Fibroblast of skin of right quadriceps (primary cell): Measurements from ENCODE around the gene PSMA8.
A peak's percentile ranks its signal among the peaks of the same experiment; 100 is the strongest.
"Not testable (repeated sequence)": the region's sequence is repeated elsewhere in the genome, so short reads cannot be mapped to it uniquely, and the experiment has no call there.

ENCODE experiments used
- DNase-seq: peaks from one replicate; pipeline ENCODE4 v3.0.0-alpha.2; 2013

PSMA8 gene

DNA sequence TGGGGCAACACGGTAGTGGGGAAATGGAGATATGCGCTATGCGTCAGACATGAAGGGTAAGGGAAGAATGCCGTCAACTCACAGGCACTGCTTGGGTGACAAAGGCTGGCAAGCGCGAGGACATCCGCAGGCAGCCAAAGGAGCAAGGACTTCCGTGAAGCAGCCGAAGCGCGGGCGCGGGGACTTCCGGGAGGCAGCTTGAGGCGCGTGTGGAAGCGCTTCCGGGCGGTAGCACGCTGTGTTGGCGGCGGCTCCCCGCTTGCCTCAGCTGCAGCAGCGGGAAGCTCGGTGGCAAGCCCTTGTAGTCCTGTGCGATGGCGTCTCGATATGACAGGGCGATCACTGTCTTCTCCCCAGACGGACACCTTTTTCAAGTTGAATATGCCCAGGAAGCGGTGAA, at the start of gene PSMA8:
Gene PSMA8 (plus strand): TSS at position 218 of the 400 bp plus-strand sequence. CDS start 97 bp downstream, at position 315.
- no peak for DNase-seq

DNA sequence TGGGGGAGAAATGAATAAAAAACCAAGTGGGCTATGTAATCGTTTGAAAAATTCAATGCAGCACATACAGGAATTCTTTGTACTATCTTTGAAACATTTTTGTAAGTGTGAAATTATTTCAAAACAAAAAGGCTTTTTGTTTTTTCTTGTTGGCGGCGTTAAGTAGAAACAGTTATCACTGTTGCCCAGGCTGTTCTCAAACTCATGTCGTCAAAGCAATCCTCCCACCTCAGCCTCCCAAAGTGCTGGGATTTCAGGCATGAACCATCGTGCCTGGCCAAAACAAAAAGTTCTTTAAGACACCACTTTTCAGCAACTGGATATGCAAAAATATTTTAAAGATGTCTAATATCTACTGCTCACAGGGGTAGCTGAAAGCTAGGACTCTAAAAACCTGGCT, 48.6 kb upstream of the PSMA8 start:
- DNase-seq = no peak

DNA sequence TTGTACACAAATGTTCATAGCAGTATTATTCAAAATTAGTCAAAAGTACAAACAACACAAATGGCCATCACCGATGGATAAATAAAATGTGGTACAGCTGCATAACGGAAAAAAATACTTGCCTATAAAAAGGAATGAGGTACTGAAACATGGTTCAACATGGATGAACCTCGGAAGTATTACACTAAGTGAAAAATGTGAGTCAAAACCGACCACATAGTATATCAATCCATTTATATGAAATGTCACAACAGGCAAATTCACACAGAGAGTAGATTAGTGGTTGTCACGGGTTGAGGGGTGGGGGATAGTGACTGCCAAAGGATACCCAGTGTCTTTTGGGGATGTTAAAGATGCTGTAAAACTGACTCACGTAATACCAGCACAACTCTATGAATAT, 46.7 kb upstream of the PSMA8 start:
- no peak for DNase-seq

DNA sequence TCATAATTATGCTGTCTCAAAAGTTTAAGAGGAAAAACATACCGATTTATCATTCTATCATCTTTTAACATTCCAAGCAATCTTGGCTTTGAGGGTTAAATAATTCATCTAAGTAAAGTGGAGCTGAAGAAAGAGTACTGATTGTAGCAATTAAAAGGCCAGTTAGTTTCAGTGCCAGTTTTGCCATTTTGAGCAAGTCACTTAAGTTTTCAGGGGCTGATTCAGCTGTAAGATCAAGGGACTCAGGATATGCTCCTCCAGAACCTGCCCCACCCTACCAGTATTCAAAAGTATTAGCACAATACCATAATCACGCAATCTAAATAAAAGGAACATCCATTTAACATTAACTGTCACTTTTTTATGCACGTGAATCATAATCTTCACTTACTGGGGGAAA, 45.2 kb upstream of the PSMA8 start:
- DNase-seq = peak; percentile 10

DNA sequence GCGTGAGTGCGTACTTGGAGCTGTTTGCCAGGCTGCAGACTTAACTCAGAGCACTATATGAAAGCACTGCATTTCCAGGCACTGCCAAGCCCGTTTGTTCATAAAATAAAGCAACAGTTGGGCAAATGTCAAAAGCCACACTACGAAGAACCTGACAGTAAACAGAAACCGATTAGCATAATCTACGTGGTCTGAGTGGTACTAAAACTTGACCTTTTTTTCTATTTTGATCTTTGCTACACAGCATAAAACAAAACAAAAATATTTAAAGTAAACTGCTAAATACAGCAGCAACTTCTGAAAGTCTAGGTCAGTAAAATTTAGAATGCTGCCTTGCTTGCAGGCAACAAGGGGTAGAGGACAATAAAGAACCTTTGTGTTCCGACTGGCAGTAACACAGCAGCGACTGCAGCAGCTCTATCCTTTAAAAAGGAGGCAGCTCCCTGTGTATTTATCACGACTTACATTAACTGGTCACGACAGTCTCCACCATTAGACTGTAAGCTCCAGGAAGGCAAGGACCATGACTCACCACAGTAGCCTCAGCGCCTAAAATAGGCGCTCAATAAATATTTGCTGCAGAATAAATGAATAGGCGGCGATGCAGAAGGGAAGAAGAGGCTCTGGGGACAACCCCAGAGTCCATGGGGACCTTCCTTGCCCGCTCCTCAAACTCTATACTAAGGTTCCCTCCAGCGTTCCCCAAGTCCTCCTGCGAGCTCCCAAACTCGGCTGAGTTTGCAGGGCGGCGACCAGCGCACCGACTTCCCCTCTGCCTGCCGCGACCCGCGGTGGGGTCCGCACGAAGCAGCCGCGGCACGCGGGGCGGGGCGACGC, 44.2 kb upstream of the PSMA8 start:
- DNase-seq = peak; percentile 42

DNA sequence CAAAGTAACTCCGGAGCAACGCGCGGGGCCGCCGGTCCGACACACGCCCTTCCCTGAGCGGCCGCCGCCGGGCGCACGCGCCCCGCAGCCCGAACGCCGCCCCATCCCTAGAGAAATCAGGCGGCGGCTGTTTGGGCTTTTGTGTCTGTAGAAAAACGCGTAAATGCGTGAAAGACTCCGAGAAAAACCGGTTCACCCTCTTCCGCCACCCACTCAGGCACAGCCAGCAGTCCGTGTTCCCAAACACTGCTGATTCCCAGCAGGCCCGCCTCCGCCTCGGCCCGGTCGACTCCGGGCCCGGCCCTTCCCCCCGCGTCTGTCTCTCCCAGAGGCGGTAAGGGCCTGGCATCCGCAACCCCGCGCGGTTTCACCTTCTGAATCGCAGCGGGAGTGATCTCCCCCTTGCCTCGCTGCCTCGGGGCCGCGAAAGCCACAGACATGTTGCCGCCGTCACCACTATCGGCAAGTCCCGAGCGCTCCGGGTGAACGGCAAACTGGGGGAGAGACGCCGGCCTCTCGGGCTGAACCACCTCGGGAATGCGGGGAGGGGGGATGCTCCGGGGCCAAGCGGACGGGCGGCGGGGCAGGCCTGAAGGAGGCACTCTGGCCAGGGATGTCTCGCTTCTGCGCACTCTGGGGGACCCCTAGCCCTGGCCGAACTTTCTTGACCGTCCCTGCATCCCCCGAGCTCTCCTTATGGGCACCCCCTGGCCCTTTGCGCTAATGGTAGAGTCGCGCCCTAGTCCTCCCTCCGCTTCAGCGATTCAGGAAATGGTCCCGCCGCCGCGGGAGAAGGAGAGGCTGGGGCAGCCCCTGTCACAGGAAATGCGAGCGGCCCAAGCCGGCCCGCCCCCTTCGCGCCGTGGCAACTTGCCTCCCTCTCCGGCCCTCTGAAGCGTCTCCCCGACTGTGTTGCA, 43.3 kb upstream of the PSMA8 start, which contains the start of gene SS18:
Gene SS18 (minus strand): TSS at position 484 of the 917 bp plus-strand sequence. CDS start 44 bp downstream, at position 440.
- DNase-seq = peak; percentile 96

DNA sequence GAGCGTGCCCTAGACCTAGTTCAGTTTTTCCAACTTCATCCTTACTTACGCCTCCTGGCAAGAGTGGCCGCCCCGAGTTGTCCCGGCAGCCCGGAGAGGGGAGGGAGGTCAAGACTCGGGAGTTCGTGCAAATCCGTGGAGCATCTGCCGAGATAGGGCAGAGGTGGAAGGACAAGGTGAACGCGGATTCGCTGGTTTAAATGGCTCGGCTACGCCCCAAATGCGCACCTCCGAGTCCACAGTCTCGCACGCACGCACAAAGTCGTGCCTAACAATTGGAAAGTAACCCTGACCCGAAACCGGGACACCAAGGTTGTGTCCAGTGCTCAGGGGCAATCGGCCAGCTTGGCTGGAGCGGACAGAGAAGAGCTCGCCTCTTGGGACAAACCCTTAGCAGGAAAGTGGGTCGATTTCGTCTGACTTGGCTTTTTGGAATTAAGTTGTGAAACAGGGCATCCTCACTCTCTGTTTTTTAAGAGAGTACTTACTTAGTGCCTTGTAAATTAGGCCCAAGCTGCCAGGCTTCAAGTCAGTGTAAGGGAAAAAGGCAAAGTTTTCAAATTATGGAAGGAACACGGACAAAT, 42.5 kb upstream of the PSMA8 start:
- no peak for DNase-seq

DNA sequence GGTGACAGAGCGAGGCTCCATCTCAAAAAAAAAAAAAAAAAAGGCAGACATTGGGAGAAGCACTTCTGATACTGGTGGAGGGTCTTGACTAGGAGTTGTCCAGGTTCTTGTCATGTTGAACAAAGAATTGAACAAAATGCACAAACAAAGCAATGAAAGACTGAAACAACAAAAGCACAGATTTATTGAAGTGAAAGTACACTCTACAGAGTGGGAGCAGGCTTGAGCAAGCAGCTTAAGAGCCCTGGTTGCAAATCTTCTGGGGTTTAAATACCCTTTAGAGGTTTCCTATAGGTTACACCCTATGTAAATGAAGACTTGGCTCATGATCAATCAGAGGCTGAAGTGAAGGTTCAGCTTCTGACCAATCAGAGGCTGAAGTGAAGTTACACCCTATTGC, 36.8 kb upstream of the PSMA8 start:
- DNase-seq = no peak

DNA sequence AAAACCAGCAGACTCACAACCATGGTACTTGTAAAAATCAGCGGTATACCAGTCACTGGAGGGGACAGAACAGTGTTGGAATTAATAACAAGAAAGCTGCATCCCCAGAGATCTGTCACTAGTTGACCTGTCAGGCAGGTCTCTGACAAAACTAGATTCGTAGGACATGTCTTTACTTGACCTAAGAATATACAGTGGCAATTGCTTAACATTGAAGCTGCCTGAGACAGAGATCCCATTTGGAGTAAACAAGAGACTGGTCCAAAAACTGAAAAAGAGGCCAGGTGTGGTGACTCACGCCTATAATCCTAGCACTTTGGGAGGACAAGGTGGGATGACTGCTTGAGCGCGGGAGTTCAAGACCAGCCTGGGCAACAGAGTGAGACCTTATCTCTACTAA, 36.1 kb upstream of the PSMA8 start:
- no peak for DNase-seq

DNA sequence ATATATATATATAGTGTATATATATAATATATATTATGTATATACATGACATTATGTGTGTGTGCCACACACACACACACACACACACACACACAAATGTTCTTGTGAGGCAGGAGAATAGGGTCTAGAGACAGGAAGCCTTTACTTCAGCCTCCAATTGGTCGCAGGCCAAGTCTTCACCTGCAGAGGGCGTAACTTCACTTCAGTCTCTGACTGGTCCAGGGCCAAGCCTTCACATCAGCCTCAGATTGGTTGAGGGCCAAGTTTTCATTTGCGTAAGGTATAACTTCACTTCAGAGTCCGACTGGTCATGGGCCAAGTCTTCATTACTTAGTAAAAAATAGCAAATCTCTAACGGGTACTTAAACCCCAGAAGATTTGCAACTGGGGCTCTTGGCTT, 30.1 kb upstream of the PSMA8 start:
- peak; percentile 1 for DNase-seq

DNA sequence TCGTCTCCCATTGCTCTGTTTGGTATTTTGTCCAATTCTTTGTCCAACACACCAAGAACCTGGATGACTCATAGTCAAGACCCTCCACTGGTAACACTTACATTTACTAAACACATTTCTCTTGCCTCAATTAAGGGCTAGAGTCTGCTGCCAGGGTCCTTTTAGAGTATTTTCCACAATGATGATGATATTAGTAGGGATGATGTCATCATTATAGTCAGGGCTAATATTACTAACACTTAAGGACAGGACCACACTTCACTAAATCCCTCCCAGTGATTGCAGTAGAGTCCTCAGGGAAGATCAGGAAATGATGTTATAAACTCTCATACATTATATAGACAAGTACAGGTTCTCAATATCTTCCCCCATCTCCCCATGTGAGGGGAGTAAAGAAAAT, 29.6 kb upstream of the PSMA8 start:
- no peak for DNase-seq

DNA sequence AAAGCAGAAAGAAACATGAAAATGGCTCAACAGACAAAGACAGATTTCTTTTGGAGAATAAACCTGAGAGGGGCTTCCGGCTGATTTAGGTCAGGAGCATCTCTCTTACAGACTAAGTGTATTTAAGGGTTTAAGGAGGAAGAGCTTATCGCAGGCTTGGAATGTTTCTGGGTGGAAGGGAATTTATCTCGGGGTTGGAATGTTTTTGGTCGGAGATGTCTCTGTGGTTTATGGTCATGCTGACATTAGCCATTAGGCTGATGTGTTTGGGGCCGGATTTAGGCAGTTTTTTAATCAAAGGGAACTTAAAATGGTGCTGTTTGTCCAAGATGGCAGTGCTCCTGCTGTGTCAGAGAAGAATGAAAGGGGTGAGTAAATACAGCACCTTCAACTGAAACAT, 14.4 kb upstream of the PSMA8 start:
- no peak for DNase-seq

DNA sequence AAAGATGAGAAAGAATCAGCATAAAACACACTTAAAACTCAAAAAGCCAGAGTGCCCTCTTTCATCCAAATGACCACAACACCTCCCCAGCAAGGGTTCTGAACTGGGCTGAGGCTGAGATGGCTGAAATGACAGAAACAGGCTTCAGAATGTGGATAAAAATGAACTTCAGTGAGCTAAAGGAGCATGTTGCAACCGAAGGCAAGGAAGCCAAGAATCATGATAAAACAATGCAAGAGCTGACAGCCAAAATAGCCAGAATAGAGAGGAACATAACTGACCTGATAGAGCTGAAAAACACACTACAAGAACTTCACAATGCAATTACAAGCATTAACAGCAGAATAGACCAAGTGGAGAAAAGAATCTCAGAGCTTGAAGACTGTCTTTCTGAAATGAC, 12.2 kb upstream of the PSMA8 start:
- no peak for DNase-seq

DNA sequence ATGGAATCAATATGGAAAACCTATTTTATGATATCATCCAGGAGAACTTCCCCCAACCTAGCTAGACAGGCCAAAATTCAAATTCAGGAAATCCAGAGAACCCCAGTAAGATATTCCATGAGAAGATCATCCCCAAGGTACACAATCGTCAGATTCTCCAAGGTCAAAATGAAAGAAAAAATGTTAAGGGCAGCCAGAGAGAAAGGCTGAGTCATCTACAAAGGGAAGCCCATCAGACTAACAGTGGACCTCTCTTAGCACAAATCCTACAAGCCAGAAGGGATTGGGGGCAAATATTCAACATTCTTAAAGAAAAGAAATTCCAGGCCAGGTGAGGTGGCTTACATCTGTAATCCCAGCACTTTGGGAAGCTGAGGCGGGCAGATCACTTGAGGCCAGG, 11.7 kb upstream of the PSMA8 start:
- not testable (repeated sequence) for DNase-seq

DNA sequence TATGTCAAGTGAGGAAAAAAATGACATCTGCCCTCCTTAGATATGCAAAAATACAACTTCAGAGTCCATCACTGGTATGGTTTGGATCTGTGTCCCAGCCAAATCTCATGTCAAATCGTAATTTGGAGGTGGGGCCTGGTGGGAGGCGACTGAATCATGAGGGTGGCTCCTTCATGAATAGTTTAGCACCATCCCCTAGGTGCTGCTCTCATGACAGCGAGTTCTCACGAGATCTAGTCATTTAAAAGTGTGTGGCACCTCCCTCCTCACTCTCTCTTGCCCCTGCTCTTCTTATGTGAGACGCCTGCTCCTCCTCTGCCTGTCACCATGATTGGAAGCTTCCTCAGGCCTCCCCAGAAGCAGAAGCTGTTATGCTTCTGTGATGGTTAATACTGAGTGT, 5.9 kb upstream of the PSMA8 start:
- DNase-seq = no peak

DNA sequence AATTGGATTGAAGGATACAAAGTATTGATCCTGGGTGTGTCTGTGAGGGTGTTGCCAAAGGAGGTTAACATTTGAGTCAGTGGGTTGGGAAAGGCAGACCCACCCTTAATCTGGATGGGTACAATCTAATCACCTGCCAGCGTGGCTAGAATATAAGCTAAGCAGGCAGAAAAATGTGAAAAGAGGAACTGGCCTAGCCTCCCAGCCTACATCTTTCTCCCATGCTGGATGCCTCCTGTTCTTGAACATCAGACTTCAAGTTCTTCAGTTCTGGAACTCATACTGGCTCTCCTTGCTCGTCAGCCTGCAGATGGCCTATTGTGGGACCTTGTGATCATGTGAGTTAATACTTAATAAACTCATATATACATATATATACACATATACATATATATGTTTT, 5.5 kb upstream of the PSMA8 start:
- DNase-seq = not testable (repeated sequence)

DNA sequence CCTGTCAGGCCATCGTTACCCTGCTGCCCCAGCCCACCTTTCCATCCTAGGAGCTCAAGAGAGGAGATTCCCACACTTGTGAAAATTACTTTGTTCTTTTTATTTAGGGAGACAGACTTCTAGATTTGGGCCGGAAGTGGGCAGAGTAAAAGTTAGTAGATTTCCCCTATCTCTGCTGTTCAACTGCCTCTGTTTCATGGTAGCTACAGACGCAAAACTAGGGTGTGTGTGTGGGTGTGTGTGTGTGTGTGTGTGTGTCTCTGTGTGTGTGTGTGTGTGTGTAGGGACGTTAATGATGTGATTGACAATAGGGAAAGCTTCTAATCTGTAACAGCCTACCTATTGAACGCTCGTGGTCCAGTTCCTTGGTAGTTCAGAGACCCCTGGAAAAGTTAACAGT, 438 bp downstream of the PSMA8 start:
- no peak for DNase-seq

DNA sequence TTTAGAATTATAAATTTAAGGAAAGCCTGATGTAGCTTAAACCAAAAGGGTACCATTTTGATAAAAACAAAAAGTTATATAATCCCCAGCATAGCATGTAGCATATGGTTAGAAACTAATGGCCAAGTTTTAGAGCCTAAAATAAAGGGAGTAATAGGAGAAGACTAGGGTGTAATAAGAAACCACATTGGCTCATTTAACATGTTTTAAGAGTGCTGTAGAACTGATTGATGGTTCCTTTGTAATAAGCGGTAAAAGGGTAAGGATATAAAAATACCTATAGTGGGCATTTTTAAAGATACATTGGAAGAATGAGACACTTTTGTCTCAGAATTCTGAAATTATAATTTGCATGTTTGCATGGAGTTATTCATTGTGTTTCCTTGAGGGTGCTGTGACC, 1.9 kb downstream of the PSMA8 start:
- no peak for DNase-seq

DNA sequence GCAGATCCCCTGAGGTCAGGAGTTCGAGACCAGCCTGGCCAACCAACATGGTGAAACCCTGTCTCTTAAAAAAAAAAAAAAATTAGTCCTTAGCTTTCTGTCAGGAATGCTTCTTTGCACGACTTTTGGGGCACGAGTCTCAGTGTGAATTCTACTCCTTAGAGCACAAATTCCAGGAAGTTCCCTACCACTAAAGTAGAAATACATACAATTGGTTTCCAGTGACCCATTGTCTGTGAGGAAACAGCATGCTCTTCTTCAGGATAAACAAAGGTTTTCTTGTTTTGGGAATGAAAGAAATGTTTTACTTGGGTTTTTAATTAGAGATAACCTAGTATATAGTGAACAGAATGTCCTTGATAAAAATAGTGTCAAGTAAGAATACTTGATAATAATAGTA, 23.7 kb downstream of the PSMA8 start:
- DNase-seq = no peak

DNA sequence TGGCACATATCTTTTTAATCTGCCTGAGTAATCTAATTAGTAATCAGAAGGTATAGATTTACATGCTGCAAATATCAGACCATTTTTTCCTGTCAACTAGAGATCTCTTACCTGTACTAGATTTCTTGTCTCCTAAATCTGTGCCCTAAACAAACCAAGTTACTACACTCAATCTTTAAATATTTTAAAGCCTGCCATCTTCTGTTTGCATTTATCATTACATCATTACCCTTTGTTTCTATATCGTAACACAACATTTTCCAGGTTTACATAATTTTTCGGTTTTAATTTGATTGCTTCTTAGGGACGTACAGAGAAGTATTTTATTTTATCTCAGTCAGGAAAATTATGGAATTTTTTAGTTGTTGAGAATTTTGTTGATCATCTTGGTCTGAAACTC, 25.7 kb downstream of the PSMA8 start:
- DNase-seq = no peak

DNA sequence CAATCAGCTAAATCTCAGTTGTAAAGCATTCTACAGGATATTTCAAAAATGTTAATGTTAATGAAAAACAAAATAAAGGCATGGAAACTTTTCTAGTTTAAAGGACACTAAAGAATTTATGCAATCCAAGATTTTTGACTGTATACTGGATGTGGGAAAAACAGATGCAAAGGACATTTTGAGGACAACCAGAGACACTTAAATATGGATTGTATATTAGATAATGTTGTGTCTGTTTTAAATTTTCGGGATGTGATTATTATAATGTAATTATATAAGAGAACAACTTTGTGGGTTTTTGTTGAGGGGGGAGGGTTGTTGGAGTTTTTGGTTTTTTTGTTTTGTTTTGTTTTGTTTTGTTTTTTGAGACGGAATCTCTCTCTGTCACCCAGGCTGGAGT, 30.9 kb downstream of the PSMA8 start:
- DNase-seq = no peak

DNA sequence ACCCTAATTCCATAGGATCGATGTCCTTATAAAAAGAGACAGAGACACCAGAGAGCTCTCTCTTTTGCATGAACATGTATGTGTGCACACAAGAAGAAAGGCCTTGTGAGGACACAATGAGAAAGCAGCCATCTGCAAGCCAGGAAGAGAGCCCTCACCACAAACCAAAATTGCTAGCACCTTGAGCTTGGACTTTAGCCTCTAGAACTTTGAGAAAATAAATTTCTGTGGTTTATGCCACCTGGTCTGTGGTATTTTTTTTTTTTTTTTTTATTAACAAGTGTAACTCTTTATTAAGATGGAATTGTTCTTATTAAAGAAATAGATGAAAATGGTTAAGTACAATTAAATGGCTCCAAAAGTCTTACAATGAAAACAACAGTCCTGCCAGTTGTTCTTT, 33.9 kb downstream of the PSMA8 start:
- DNase-seq = not testable (repeated sequence)

DNA sequence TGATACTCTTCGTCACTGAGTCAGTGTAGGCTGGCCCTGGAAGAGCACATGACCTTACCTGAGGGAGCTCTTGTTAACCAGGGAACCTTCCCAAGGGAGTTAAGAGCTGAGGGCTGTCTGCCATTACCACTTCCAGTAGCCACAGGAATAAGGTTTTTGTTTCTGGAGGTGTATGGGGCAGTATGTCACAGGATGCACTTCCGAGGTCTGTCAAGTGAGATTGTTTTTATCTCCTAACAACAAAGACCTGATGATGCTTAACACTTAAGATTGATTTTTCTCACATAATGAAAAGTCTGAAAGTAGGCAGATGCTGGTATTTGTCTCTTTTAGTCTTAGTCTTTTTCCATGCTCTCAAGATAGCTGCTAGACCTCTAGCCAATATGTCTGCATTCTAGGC, 41.8 kb downstream of the PSMA8 start:
- no peak for DNase-seq

DNA sequence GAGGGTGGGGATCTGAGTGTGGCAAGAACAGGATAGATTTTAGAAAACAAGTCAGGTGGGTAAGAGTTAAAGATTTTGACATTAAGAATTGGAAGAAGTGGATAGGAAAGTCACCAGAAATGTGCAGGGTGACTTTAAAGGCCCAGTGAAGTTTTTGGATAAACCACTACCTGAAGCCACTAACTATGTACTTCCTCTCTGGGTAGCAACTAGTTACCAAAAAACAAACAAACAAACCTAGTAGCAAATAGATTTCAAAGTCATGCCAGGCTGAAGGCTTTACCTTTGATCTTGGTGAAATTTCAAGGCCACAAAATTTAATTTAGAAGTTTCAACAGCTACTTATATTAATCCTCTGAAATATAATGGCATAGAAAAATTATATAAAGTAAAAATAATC, 42.5 kb downstream of the PSMA8 start:
- DNase-seq = no peak
